Nephron progenitor cell (in vitro differentiated cells): ENCODE measurements around the gene SHQ1.
A peak's percentile ranks its signal among the peaks of the same experiment; 100 is the strongest.

Experiments
- DNase-seq: peaks from one replicate; pipeline ENCODE4 v3.0.0; 2021
- H3K27ac Mint-ChIP-seq: 2 replicates; pipeline ENCODE4 v1.8.0; 2021; ENCODE audit warnings: mild to moderate bottlenecking, moderate library complexity, mixed read lengths
- H3K27me3 Mint-ChIP-seq: 2 replicates; pipeline ENCODE4 v1.8.0; 2021; ENCODE audit warnings: mild to moderate bottlenecking, low read depth, mixed read lengths; ENCODE audit not compliant: poor library complexity
- H3K36me3 Mint-ChIP-seq: 2 replicates; pipeline ENCODE4 v1.8.0; 2021; ENCODE audit warnings: low read depth, mixed read lengths
- H3K4me1 Mint-ChIP-seq: 2 replicates; pipeline ENCODE4 v1.8.0; 2021; ENCODE audit warnings: mixed read lengths
- H3K4me3 Mint-ChIP-seq: 2 replicates; pipeline ENCODE4 v1.8.0; 2021; ENCODE audit warnings: mild to moderate bottlenecking, moderate library complexity, mixed read lengths
- H3K9me3 Mint-ChIP-seq: 2 replicates; pipeline ENCODE4 v1.8.0; 2021; ENCODE audit warnings: mild to moderate bottlenecking, moderate library complexity, mixed read lengths
- CTCF ChIP-seq: fragments of 200-600 bp; sonication (generic); IDR thresholded peaks from 2 replicates; pipeline ENCODE4 v1.5.0; 2021; ENCODE audit warnings: antibody characterized with exemption

Gene SHQ1

GRCh38 chr3:72847751-72848702 is at the start of gene SHQ1:
TSS of gene SHQ1 (minus strand) at chr3:72848445. CDS start at chr3:72848340, 105 bp downstream.
- H3K36me3 Mint-ChIP-seq: peaks cover 15% of the 10 kb centered on the region
- H3K27ac Mint-ChIP-seq: no peak within 1 kb of the TSS
- no peaks in the 10 kb centered on the region for H3K9me3 Mint-ChIP-seq
- peaks cover 31% of the 10 kb centered on the region for H3K27me3 Mint-ChIP-seq
- peaks cover 36% of the 10 kb centered on the region for H3K4me1 Mint-ChIP-seq
- H3K4me3 Mint-ChIP-seq: peak within 1 kb of the TSS; percentile 94
- TF ChIP-seq CTCF: no peak
- peak; percentile 93 for DNase-seq

- Mint-ChIP-seq H3K27ac (no peak overlapping the region), H3K27me3 (peaks cover 4% of the 10 kb centered on the region), H3K4me3 (no peak overlapping the region)
These were observed 49.4 kb upstream of the SHQ1 start for GRCh38 chr3:72897758-72898007.

GRCh38 chr3:72896996-72897757 is 48.9 kb upstream of the SHQ1 start:
- Mint-ChIP-seq H3K9me3 (peaks cover 3% of the 10 kb centered on the region), H3K4me3 (no peak overlapping the region), H3K27me3 (peaks cover 4% of the 10 kb centered on the region), H3K4me1 (peaks cover 50% of the 10 kb centered on the region), H3K36me3 (peaks cover 10% of the 10 kb centered on the region), H3K27ac (no peak overlapping the region)
- no peak for DNase-seq
- TF ChIP-seq CTCF: no peak

More at GRCh38 chr3:72897758-72898007, 49.4 kb upstream of the SHQ1 start:
- Mint-ChIP-seq H3K36me3 (peaks cover 9% of the 10 kb centered on the region), H3K9me3 (peaks cover 3% of the 10 kb centered on the region), H3K4me1 (peaks cover 45% of the 10 kb centered on the region)
- DNase-seq: no peak
- no peak for TF ChIP-seq CTCF

- Mint-ChIP-seq H3K27ac (no peak overlapping the region), H3K27me3 (no peaks in the 10 kb centered on the region), H3K4me1 (peaks cover 68% of the 10 kb centered on the region), H3K36me3 (peaks cover 5% of the 10 kb centered on the region), H3K4me3 (no peak overlapping the region), H3K9me3 (no peaks in the 10 kb centered on the region)
- DNase-seq: no peak
- TF ChIP-seq CTCF: no peak
These were observed 46.8 kb upstream of the SHQ1 start for GRCh38 chr3:72894976-72895552.

- TF ChIP-seq CTCF: peak; percentile 28
- DNase-seq: no peak
- H3K27me3 Mint-ChIP-seq: no peaks in the 10 kb centered on the region
- H3K4me3 Mint-ChIP-seq: no peak overlapping the region
- H3K9me3 Mint-ChIP-seq: no peaks in the 10 kb centered on the region
- peaks cover 58% of the 10 kb centered on the region for H3K4me1 Mint-ChIP-seq
- H3K27ac Mint-ChIP-seq: no peak overlapping the region
- H3K36me3 Mint-ChIP-seq: peaks cover 5% of the 10 kb centered on the region
These were observed 44.6 kb upstream of the SHQ1 start for GRCh38 chr3:72892870-72893269.
